Prostate gland (tissue), 2 donors: ENCODE data around the gene HAUS8. TPM values are rescaled to one million over a fixed set of nuclear protein-coding genes. Genes with fewer than 3 reads are reported as not detected.

Experiments
- DNase-seq: peaks from one replicate; pipeline ENCODE4 v3.0.0-alpha.2; 2019; ENCODE audit warnings: low spot score
- H3K27ac ChIP-seq, 2 donors: fragments of 200-600 bp; sonication (generic); 2 replicates each; pipeline ENCODE4 v1.5.1; 2017 to 2019
- H3K27me3 ChIP-seq: fragments of 200-600 bp; sonication (generic); replicated peaks from 2 replicates; pipeline ENCODE4 v1.5.1; 2019; ENCODE audit not compliant: insufficient read depth
- H3K36me3 ChIP-seq, 2 donors: fragments of 200-600 bp; sonication (generic); 1 replicate in 1 of 2; 2 replicates in 1 of 2; pipeline versions ENCODE4 v1.5.1 to v1.8.1; 2017 to 2019
- H3K4me1 ChIP-seq: fragments of 200-600 bp; sonication (generic); replicated peaks from 2 replicates; pipeline ENCODE4 v1.5.1; 2019
- H3K4me3 ChIP-seq, 2 donors: fragments of 200-600 bp; sonication (generic); 2 replicates each; pipeline ENCODE4 v1.5.1; 2017 to 2019
- H3K9me3 ChIP-seq: fragments of 200-600 bp; sonication (generic); 2 replicates; pipeline ENCODE4 v1.5.1; 2017
- CTCF ChIP-seq, 4 experiments: fragments of 200-600 bp in 2 of 4; fragments of 450-650 bp in 2 of 4; sonication (generic) in 2 of 4; IDR thresholded peaks; 1 replicate in 3 of 4; 2 replicates in 1 of 4; pipeline ENCODE4 v1.5.1; 2016 to 2019; ENCODE audit warnings: antibody characterized with exemption in 4 of 4, mild to moderate bottlenecking in 2 of 4, moderate library complexity in 2 of 4
- POLR2A ChIP-seq: fragments of 450-650 bp; IDR thresholded peaks from one replicate; pipeline ENCODE4 v1.6.1; 2016; ENCODE audit warnings: antibody characterized with exemption, mild to moderate bottlenecking
- POLR2AphosphoS5 ChIP-seq: sonication (generic); formaldehyde crosslinking; IDR thresholded peaks from one replicate; pipeline ENCODE4 v1.6.1; 2017; ENCODE audit warnings: antibody characterized with exemption
- WGBS: methylation state at CpG from one replicate; pipeline ENCODE4 v1.1.5; 2018; 5-methylcytosine and 5-hydroxymethylcytosine counted together
- intact Hi-C: fragments of 100-400 bp; cut with DNase I; formaldehyde crosslinking; loops from one replicate; pipeline ENCODE4 v1.14.2; 2022
- total RNA-seq, 2 donors: library from RNA; depleted of rRNA; stranded (reverse); fragments of >200 nt; gene quantifications; one replicate each; pipeline ENCODE4 v1.1.0, GENCODE V29; 2016

HAUS8 gene
- total RNA-seq, 2 donors from 2014 or later: 6.5 to 15.3 TPM

DNA sequence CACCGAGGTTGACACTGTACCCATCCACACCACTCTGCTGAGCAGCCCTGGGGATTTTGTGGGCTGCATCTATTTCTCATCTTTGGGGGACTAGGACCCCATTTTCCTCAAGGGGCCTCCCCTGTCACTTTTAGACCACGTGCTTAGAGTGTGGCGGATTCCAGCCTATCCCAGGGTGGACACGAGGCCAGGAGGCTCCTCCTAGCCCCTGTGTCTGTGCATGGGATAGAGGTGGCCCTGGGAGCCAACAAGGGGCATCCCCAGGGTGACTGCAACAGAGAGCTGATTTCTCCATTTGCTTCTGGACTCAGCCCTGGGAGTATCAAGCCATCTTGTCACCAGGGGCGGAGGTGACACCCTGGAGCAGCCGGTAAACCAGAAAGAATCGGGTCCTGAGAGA lies 72.8 kb downstream of the HAUS8 start:
- no peak overlapping the region for H3K27ac ChIP-seq
- no peaks in the 10 kb centered on the region for H3K27me3 ChIP-seq
- TF ChIP-seq POLR2AphosphoS5 (no peak), CTCF (IDR thresholded peaks at IDR 0.05) (no peak), POLR2A (no peak)
- intact Hi-C loops: no loop called here
- 66% methylated on average over 7 of the region's 7 CpGs for WGBS
- H3K9me3 ChIP-seq: no peaks in the 10 kb centered on the region
- no peaks in the 10 kb centered on the region for H3K36me3 ChIP-seq
- H3K4me1 ChIP-seq: no peaks in the 10 kb centered on the region
- DNase-seq: no peak
- H3K4me3 ChIP-seq: no peak overlapping the region

GRCh38 chr19:17001603-17002183 lies 73.6 kb downstream of the HAUS8 start:
- H3K27me3 ChIP-seq: no peaks in the 10 kb centered on the region
- 56% methylated on average over 7 of the region's 7 CpGs for WGBS
- no peak overlapping the region for H3K27ac ChIP-seq
- no peaks in the 10 kb centered on the region for H3K9me3 ChIP-seq
- TF ChIP-seq POLR2AphosphoS5 (no peak), POLR2A (no peak), CTCF (IDR thresholded peaks at IDR 0.05) (no peak)
- H3K36me3 ChIP-seq: no peaks in the 10 kb centered on the region
- no peaks in the 10 kb centered on the region for H3K4me1 ChIP-seq
- no peak overlapping the region for H3K4me3 ChIP-seq
- intact Hi-C loops: no loop called here
- no peak for DNase-seq

Other genes starting within 250 kb of the HAUS8 start
- gene SIN3B, start 246.1 kb downstream of the HAUS8 start, total RNA-seq: 100 to 1,000 TPM in 1 of 2 donors, 10 to 100 TPM in 1; 37.8 to 159 TPM
- 1 to 10 TPM in 1 of 2 donors, under 1 TPM in 1; 0.36 to 6.2 TPM for gene F2RL3, start 186.5 kb downstream of the HAUS8 start, total RNA-seq
- 100 to 1,000 TPM; 134 to 216 TPM for gene CPAMD8, start 48.6 kb downstream of the HAUS8 start, total RNA-seq
- gene MYO9B, start 325 bp upstream of the HAUS8 start, total RNA-seq: 100 to 1,000 TPM in 1 of 2 donors, 10 to 100 TPM in 1; 50.9 to 208 TPM
- gene USE1, start 139.9 kb upstream of the HAUS8 start, total RNA-seq: 10 to 100 TPM; 24.5 to 30.3 TPM
- 10 to 100 TPM; 21.6 to 26.2 TPM for gene OCEL1, start 150.8 kb upstream of the HAUS8 start, total RNA-seq
- gene NR2F6, start 170.5 kb upstream of the HAUS8 start, total RNA-seq: 100 to 1,000 TPM in 1 of 2 donors, 10 to 100 TPM in 1; 91.7 to 108 TPM
- gene USHBP1, start 189.3 kb upstream of the HAUS8 start, total RNA-seq: 1 to 10 TPM; 3.5 to 8.4 TPM
- gene BABAM1, start 192.0 kb upstream of the HAUS8 start, total RNA-seq: 10 to 100 TPM; 80.0 to 81.6 TPM
- gene ANKLE1, start 206.4 kb upstream of the HAUS8 start, total RNA-seq: 1 to 10 TPM in 1 of 2 donors, under 1 TPM in 1; 0.64 to 1.2 TPM
- 10 to 100 TPM; 20.1 to 21.6 TPM for gene ABHD8, start 228.0 kb upstream of the HAUS8 start, total RNA-seq
- 100 to 1,000 TPM; 157 to 169 TPM for gene MRPL34, start 230.4 kb upstream of the HAUS8 start, total RNA-seq
- 10 to 100 TPM in 1 of 2 donors, 1 to 10 TPM in 1; 9.6 to 18.6 TPM for gene DDA1, start 234.1 kb upstream of the HAUS8 start, total RNA-seq